ENCODE data around the gene TJAP1.

Gene TJAP1

GRCh38 chr6:43541774-43542471 lies 64.6 kb downstream of the TJAP1 start:
- no peak for FAIRE-seq

GRCh38 chr6:43544461-43544860 lies 67.1 kb downstream of the TJAP1 start:
- FAIRE-seq, result no peak

GRCh38 chr6:43547222-43547621 lies 69.9 kb downstream of the TJAP1 start:
- FAIRE-seq, result no peak

All from colon (tissue), 2 donors.